GOT3 (cell line): ENCODE results near the gene ID4.

Experiments used
- DNase-seq: peaks from one replicate; lab custom pipeline; 2025; ENCODE audit warnings: mixed read lengths; lab: John Stamatoyannopoulos, UW

ID4 gene

DNA sequence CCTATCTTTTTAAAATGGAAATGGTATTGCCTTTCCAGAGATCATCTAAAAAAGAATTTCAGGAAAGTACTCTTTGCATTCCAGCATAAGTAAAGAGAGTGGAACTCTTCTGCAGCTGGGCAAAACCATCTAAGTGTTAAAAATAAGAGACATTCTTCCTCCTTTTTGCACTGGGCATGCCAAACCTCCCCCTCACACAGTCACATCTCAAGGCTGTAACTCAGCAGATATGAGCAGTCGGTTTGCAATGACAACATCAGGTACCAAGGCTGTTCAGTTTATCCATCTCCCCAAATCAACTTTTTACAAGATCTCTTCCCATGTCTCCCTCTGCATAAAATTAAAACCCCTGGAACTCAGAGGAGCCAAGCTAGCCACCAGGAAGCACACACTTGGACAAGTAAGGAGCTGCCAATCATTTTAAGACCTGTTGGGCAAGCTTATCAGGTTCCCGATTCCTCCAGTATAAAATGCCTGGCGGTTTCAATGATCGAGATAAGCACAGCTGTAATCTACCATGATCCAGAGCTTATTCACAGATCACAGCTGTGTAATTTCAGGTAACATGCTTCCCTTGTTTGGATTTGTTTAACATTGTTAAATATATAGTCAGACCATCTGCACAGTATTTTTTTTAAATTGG lies 23.2 kb downstream of the ID4 start:
- DNase-seq: no peak

DNA sequence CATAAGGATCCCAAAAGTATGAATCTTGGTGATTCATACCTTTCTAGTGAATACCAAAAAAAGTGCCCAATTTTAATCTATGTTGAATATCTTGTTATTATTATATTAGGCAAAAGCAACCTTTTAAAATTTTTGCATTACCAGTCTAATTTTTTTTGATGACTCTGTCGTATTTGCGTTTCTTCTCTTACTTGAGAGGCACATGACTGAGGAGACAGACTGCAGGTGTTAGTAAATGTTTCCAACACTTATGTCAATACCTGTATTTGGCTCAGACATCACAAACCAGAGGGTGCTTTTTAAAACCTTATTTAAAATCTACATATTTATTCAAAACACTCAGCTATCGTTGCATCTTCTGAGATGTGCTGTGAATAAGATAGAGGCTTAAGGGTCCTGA lies 27.1 kb downstream of the ID4 start:
- no peak for DNase-seq

DNA sequence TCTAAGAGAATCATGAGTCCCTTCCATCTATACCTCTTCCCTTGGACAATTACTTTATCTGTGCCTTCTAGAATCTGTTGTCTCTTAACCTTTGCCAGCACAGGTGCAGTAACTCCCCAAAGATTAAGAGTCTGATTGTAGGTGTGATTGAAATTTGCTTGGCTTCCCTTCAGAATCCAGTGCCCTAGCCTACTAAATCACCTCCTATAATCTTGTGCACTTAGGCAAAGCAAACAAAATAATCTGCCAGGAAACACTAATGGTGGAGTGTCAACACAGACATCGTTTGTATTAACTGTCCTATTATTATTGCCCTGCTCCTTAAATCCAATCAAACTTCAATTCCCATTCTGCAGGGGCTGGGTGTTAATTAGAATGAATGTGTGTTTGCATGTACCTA lies 28.0 kb downstream of the ID4 start:
- DNase-seq: no peak

DNA sequence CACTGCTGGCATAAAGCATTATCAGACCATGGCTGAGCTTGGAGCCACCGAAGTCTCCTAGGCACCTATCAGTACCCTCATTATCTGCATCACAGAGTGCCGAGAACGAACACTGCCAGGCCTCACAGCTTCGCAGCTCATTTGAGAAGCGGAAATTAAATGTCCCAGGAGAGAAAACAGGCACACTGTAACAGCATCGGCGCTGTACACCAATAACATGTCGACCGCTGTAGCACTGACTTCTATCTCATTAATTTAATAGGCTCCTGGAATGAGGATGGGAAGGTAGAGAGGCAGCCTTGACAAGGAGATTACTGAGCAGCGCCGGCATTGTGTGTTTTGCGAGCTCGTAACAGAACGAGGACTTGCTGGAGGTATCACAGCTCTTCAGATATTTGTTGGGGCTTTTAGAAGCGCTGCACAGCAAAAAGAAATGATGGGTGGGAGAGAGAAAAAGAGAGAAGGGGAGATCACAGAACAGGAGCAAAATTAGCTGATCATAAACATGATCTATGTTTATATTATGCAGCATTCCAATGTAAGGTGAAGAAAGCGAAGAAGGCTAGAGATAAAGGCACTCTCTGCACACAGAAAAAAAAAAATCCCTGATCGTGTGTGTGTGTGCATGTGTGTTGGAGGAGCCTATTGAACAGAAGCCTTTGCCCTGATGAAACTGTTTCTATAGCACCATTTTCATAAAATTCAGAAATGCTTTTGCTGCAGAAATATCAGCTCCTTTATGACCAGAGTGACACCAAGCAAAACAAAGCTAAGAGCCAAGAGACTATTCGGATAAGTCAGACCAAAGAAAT lies 29.2 kb downstream of the ID4 start:
- DNase-seq: no peak

DNA sequence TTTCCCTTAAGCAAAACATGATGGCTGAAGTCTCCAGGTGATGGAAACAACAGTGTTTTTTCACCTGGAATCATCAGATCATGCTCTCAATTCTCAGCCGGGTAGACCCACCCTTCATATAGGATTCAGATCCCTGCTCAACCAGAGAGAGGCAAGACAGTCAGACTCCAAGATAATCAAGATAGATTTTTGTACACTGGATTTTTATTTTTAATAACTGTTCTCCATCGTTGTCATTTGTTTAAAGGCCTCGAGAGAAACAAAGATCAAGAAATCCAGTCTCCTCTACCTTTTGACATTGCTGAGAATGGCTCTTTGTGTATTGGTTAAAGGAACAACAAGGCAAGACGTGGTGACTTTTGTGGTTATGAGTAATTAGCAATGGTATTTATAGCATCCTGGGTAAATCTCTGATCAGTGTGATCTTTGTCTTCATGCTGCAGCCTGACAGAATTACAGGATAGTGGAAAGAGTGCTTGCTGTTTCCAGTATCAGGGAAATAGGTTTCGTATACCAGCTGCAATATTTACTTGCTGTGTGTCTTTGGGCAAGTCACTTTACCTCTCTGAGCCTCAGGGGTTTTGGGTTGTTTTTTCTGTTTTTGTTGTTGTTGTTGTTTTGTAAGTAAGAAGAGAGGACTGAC lies 29.9 kb downstream of the ID4 start:
- DNase-seq: no peak

DNA sequence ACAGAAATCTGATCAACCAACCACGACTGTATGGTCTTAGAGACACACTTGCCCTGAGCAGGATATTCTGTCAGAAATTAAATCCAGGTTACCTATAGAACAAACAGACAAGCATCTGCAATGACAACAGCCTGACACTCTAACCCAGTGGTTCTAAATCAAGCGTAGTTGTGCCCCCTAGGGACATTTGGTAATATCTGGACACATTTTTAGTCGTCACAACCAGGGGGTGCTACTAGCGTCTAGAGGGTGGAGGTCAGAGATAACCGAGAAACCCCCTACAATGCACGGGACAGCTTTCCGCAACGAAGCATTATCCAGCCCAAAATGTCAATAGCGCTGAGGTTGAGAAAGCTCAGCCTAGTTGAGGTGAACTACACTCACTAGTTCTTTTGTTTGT lies 32.3 kb downstream of the ID4 start:
- no peak for DNase-seq

DNA sequence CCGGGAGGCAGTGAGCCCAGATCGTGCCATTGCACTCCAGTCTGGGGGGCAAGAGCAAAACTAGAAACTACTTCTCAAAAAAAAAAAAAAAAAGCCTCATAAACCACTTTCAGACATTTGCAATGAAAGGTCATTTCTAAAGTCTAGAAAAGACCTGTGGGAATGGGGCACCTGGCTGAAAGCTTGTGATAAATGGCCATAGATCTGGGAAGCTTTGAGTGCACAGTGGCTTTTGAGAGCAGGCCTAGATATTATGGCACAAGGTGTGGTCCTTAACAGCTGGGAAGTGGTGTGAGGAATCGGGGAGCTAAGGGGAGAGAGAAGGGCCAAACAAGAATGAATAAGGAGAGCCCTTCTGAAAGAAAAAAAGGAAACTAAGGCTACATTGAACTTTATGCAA lies 33.2 kb downstream of the ID4 start:
- no peak for DNase-seq

DNA sequence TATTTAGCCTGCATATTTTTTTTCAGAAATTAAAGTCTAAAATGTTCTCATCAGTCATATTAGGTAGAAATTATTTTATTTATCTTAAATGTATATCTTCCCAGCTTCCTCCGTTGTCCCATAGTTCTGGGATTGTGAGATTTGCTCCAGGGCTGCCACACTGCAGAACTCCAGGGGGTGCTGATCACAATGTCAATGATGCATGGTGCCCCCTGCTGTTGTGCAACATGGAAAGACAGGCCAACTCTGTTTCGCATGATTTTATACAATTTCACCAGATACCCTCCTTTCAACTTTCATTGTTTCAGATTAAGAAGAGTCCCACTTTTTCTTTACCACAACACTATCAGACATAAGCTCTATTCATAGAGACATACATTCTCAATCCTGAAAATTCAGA lies 35.9 kb downstream of the ID4 start:
- no peak for DNase-seq

DNA sequence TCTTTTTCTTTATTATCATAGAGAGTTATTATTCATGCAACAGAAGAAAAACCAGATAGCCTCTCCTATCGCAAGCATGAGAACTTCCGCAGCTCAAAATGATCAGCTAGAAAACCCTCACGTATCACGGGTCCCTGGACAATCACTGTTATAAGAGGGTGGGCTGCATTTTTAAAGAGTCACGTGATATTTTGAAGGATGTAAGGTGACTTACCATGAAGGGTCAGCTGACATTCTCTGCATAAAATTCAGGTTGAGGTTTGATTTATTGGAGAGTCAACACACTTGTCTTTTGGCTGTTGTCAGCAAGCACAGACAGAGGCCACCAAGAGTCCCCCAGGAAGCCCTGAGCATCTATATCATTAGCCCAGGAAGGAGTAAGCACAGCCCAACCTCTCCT lies 39.5 kb downstream of the ID4 start:
- DNase-seq: no peak

DNA sequence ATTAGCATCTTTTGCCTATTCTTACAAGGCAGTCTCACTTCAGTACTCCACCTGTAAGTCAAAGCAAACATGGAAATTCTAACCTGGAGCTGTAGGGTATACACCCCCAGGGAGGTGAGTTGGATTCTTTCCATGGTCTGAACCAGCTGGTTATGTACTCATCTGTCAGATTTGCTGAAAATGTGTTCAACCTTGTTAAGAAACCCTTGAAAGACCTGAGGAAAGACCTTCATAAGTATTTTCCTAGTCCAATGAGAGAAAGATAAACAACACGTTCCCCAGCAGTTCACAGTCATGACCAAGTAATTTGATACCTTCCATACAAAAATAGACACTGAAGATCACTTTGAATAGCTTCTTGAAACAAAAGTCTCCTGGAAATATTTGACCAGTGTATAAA lies 42.5 kb downstream of the ID4 start:
- DNase-seq: no peak

DNA sequence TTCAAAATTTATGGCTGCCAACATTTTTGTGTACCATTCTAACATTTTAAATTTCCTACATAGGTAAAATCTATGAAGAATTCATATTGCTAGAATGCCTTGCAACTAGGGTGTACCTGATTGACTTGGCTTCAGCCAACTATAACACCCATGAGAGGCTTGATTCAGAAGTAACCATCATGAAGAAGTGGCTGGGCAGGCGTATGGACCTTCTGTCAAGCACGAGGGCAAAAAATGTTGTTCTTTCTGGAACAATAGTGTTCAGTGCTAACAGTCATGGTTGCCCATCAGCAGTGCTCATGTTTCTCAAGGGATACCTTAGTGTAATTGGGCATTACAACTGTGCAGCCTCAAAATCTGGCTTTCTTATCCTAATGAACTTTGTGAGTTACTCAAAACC lies 42.9 kb downstream of the ID4 start:
- DNase-seq: no peak

DNA sequence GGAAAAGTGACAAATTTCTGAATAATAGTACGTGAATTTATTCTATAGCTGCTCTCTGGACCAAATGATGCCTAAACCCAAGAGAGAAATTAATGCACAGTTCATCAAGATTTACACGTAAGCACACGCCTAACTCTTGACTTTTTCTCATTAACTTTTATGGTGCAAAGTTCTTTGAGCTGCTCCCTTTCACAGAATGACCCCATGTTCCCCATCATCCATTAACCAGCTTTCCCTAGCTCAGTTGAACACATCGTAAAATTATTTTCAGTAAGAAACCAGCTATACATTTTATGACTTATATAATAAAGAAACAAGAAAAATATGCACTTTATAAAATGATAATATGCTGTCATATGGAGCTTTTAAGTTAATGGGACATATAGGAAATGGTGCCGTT lies 54.3 kb downstream of the ID4 start:
- DNase-seq: no peak
